TTC549 (cell line): Measurements from ENCODE around the gene OR10H4.
"Not testable (repeated sequence)": the region's sequence is repeated elsewhere in the genome, so short reads cannot be mapped to it uniquely, and the experiment has no call there.

Experiments used
- FAIRE-seq: peaks from 2 replicates; lab custom pipeline; 2012; peaks lifted over from hg19 to GRCh38; lab: Jason Lieb, UNC

The OR10H4 gene

GRCh38 chr19:15948223-15949058 is at the start of gene OR10H4:
OR10H4 (plus strand) TSS chr19:15949008; CDS start chr19:15949008, 0 bp downstream.
- no peak for FAIRE-seq

- not testable (repeated sequence) for FAIRE-seq
Observed at GRCh38 chr19:15899561-15899960, 49.2 kb upstream of the OR10H4 start.

GRCh38 chr19:15900032-15900431 is 48.8 kb upstream of the OR10H4 start:
- not testable (repeated sequence) for FAIRE-seq

GRCh38 chr19:15900504-15900903 is 48.3 kb upstream of the OR10H4 start:
- no peak for FAIRE-seq

- no peak for FAIRE-seq
Observed at GRCh38 chr19:15902254-15902653, 46.6 kb upstream of the OR10H4 start.

GRCh38 chr19:15902898-15903297 is 45.9 kb upstream of the OR10H4 start:
- not testable (repeated sequence) for FAIRE-seq

- no peak for FAIRE-seq
Observed at GRCh38 chr19:15905026-15905425, 43.8 kb upstream of the OR10H4 start.

- FAIRE-seq = no peak
Observed at GRCh38 chr19:15911599-15912235, 37.1 kb upstream of the OR10H4 start.

- no peak for FAIRE-seq
Observed at GRCh38 chr19:15913384-15913783, 35.4 kb upstream of the OR10H4 start.

- FAIRE-seq = no peak
Observed at GRCh38 chr19:15913830-15914229, 35.0 kb upstream of the OR10H4 start.

- no peak for FAIRE-seq
Observed at GRCh38 chr19:15915109-15915508, 33.7 kb upstream of the OR10H4 start.

GRCh38 chr19:15919243-15919642 is 29.6 kb upstream of the OR10H4 start:
- FAIRE-seq = no peak

GRCh38 chr19:15922021-15922420 is 26.8 kb upstream of the OR10H4 start:
- no peak for FAIRE-seq

- FAIRE-seq = no peak
Observed at GRCh38 chr19:15923702-15924101, 25.1 kb upstream of the OR10H4 start.

GRCh38 chr19:15926484-15926883 is 22.3 kb upstream of the OR10H4 start:
- FAIRE-seq = no peak

GRCh38 chr19:15928321-15928720 is 20.5 kb upstream of the OR10H4 start:
- no peak for FAIRE-seq

- FAIRE-seq = not testable (repeated sequence)
Observed at GRCh38 chr19:15933761-15934331, 15.0 kb upstream of the OR10H4 start.

GRCh38 chr19:15934332-15935078 is 14.3 kb upstream of the OR10H4 start, which contains the start of gene CYP4F11:
CYP4F11 (minus strand) TSS chr19:15934529; CDS start chr19:15934408, 121 bp downstream.
- no peak for FAIRE-seq

- no peak for FAIRE-seq
Observed at GRCh38 chr19:15935167-15935702, 13.6 kb upstream of the OR10H4 start.

- FAIRE-seq = no peak
Observed at GRCh38 chr19:15936173-15936572, 12.6 kb upstream of the OR10H4 start.

GRCh38 chr19:15936950-15937349 is 11.9 kb upstream of the OR10H4 start:
- no peak for FAIRE-seq

- FAIRE-seq = no peak
Observed at GRCh38 chr19:15937771-15938170, 11.0 kb upstream of the OR10H4 start.
